ENCODE results near the gene NUP205.

Gene NUP205, protein sequence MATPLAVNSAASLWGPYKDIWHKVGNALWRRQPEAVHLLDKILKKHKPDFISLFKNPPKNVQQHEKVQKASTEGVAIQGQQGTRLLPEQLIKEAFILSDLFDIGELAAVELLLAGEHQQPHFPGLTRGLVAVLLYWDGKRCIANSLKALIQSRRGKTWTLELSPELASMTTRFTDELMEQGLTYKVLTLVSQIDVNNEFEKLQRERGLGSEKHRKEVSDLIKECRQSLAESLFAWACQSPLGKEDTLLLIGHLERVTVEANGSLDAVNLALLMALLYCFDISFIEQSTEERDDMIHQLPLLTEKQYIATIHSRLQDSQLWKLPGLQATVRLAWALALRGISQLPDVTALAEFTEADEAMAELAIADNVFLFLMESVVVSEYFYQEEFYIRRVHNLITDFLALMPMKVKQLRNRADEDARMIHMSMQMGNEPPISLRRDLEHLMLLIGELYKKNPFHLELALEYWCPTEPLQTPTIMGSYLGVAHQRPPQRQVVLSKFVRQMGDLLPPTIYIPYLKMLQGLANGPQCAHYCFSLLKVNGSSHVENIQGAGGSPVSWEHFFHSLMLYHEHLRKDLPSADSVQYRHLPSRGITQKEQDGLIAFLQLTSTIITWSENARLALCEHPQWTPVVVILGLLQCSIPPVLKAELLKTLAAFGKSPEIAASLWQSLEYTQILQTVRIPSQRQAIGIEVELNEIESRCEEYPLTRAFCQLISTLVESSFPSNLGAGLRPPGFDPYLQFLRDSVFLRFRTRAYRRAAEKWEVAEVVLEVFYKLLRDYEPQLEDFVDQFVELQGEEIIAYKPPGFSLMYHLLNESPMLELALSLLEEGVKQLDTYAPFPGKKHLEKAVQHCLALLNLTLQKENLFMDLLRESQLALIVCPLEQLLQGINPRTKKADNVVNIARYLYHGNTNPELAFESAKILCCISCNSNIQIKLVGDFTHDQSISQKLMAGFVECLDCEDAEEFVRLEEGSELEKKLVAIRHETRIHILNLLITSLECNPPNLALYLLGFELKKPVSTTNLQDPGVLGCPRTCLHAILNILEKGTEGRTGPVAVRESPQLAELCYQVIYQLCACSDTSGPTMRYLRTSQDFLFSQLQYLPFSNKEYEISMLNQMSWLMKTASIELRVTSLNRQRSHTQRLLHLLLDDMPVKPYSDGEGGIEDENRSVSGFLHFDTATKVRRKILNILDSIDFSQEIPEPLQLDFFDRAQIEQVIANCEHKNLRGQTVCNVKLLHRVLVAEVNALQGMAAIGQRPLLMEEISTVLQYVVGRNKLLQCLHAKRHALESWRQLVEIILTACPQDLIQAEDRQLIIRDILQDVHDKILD (N-terminal part only)

GRCh38 chr7:135557455-135558336, at the start of gene NUP205:
Gene NUP205 (plus strand): TSS chr7:135557917. CDS start chr7:135557945, 28 bp downstream.
- peak; percentile 64 for DNase-seq

DNA sequence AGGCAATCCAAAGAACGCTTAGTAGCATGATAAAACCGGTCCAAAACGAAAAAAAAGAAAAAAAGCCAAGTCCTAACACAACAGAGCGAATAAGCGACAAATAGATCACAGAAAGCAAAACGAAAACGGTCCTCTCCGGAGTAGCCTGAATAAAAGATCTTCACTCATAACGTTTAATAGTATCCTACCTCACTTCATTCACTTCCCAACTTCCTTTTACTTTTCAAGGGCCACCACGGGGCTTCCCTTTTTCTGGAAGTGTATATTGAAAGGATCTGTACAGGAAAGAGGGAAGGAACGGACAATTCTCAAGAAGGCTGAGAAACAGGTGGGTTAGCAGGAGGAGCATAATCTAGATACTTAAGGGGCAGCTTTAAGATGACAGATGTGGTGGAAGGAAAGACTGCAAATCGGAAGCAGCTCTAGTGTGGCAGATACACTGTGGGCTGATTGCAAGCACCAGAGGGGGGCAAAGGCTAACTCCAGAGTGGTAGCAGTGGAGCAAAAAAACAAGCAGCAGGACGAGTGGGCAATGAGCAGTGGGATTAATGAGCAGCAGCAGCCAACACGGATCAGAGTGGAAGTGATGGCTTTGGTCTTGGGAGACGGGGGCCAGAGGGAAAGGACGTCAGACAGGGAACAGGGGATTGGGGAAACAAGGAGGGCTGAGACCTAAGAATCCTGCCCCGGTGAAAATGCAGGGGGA, 48.7 kb upstream of the NUP205 start:
- DNase-seq, result no peak

DNA sequence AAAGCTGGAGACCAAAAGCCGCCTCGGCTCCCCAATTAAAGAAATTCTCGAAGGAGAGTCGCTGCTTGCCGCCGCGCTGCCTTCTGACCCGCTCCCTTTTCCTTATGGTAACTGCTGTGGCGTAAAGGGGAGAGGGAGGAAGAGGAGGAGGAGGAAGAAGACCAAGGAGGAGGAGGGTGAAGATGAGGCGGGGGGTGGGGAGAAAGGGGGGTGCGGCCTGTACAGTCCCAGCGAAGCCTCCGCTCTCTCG, 48.2 kb upstream of the NUP205 start:
- DNase-seq, result no peak

- peak; percentile 62 for DNase-seq
These were observed 47.7 kb upstream of the NUP205 start, which contains the start of gene CNOT4 for GRCh38 chr7:135509839-135510591. Gene CNOT4 (minus strand): TSS chr7:135510102. CDS start chr7:135438331, 71,771 bp downstream.

GRCh38 chr7:135510592-135511183, 47.0 kb upstream of the NUP205 start:
- no peak for DNase-seq

DNA sequence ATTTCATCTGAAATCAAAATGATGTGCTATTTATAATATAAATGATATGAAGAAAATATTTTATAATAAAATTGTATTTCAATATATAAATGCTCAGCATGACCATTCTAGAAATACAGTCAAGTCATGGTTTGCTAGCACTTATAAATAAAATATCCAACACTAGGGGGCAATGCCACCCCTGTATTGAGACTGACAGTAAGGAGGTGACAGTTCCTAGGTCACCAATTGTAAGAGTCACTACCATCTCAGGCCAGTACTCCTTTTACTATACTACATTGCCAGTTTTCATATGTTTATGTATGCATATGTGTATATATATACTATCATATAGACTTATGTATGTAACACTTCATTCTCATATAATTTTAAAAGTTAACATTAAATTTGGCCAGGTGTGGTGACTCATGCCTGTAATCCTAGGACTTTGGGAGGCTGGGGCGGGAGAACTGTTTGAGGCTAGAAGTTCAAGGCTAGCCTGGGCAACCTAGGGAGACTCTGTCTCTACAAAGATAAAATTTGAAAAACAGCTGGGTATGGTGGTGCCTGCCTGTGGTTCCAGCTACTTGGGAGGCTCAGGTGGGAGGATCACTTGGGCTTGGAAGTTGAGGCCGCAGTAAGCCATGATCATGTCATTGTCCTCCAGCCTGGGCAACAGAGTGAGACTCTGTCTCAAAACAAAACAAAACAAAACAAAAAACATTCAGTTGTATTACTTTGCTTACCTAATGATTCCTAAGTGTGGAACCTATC, 45.4 kb upstream of the NUP205 start:
- peak; percentile 59 for DNase-seq

DNA sequence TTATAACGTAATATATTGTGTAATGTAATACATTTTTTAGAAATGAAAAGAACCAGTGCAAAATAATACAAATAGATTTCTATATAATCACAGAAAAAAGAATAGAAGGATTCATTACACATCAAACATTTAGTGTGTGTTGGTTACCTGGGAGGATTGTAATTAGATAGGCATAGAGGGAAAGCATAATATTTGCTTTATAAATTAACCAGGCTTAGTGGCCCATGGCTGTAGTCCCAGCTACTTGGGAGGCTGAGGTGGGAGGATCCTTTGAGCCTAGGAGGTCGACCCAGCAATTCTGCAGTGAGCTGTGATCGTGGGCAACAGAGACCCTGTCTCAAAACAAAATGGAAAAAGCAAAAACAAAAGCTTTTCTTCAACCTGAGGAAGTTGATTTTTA, 42.9 kb upstream of the NUP205 start:
- DNase-seq, result no peak

- no peak for DNase-seq
These were observed 40.7 kb upstream of the NUP205 start for GRCh38 chr7:135517060-135517459.

DNA sequence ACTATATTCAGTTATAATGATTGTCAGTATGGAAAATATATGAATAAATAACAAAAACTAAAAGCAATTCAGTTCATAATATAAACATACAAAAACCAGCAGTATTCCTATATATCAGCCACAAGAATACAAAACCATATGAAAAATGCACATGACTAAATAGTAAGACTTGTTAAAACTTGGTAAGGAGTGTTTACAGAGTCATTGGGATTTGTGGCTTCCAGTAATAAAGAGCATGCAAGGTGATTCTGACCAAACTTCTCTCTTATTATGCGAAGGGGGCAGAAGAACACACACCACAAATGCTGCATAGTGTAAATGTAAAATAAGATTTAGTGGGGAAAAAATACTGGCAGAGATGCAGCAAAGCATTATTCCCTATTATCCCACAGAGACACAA, 39.0 kb upstream of the NUP205 start:
- no peak for DNase-seq

GRCh38 chr7:135519233-135519688, 38.5 kb upstream of the NUP205 start:
- DNase-seq, result no peak

GRCh38 chr7:135519871-135520270, 37.8 kb upstream of the NUP205 start:
- DNase-seq, result no peak

- DNase-seq, result no peak
These were observed 35.2 kb upstream of the NUP205 start for GRCh38 chr7:135522509-135522908.

DNA sequence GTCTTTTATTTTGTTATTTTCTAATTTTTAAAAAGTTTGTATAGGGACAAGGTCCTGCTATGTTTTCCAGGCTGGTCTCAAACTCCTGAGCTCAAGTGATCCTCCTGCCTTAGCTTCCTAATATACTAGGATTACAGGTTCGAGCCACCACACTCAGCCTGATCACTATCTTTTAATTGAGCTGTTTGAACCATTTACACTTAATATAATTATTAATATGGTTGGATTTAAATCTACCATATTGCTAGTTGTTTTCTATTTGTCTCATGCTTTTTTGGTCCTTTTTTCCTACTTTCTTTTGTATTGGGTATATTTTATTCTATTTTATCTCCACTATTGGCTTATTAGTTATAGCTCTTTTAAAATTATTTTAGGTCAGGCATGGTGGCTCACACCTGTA, 34.6 kb upstream of the NUP205 start:
- DNase-seq, result no peak

- DNase-seq, result no peak
These were observed 32.3 kb upstream of the NUP205 start for GRCh38 chr7:135525426-135525825.

GRCh38 chr7:135527025-135527424, 30.7 kb upstream of the NUP205 start:
- no peak for DNase-seq

GRCh38 chr7:135536150-135536549, 21.6 kb upstream of the NUP205 start:
- DNase-seq, result no peak

DNA sequence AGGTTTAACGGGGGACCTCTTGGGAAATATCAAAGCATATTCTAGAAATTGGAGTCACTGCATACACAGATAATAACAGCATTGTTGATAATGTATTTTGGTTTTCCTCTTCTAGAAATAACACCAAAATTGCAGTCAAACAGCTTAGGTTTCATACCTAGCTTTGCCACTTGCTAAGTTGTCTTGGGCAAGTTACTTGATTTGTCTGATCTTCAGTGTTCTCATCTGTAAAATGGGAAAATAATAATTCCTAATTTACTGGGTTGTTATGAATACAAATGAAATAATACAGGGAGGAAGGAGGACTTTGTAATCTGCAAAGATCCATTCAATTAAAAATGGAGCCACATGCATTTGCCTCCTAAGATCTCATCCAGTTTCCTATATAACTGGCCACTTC, 20.3 kb upstream of the NUP205 start:
- DNase-seq, result no peak

- DNase-seq, result no peak
These were observed 19.8 kb upstream of the NUP205 start for GRCh38 chr7:135537905-135538304.

- DNase-seq, result no peak
These were observed 19.3 kb upstream of the NUP205 start for GRCh38 chr7:135538376-135538775.

Measured in NCI-H1436 treated with DMSO at 0.1 percent for 48 hours (cell line).